GM12878 (cell line): Measurements from ENCODE around the gene SDK2. TPM values are rescaled to one million over a fixed set of nuclear protein-coding genes. Genes with fewer than 3 reads are reported as not detected.

Experiments used
- ATAC-seq: fragments of 200-7000 bp; cut with Tn5 transposase; 3 replicates; pipeline ENCODE4 v1.9.1; 2020; ENCODE audit warnings: mild to moderate bottlenecking, moderate library complexity
- BruUV-seq: library from RNA; stranded (reverse); fragments of 400-500 nt; replicated peaks from 2 replicates; lab custom pipeline; 2021; lab: Mats Ljungman, UMichigan
- CTCF ChIA-PET: fragments of 300-600 bp; sonication (Branson Sonifier 250); formaldehyde crosslinking; extraction: SDS; loops from one replicate; lab custom pipeline; 2021; ENCODE audit warnings: inconsistent platforms; lab: Yijun Ruan, JAX
- POLR2A ChIA-PET: fragments of 350-600 bp; formaldehyde crosslinking; extraction: SDS; loops from one replicate; lab custom pipeline; 2021; ENCODE audit warnings: inconsistent platforms; lab: Charles Lee
- RAD21 ChIA-PET: fragments of 300-600 bp; sonication (Branson Sonifier 250); formaldehyde crosslinking; loops from one replicate; lab custom pipeline; 2023; ENCODE audit warnings: antibody characterized with exemption; ENCODE audit not compliant: unreplicated experiment; lab: Charles Lee
- SMC1A ChIA-PET: fragments of 300-600 bp; sonication (Branson Sonifier 250); formaldehyde crosslinking; loops from one replicate; lab custom pipeline; 2023; ENCODE audit not compliant: unreplicated experiment, uncharacterized antibody; lab: Charles Lee
- DNase-seq: peaks from one replicate; pipeline ENCODE4 v3.0.0-alpha.2; 2011; ENCODE audit warnings: low read depth, low spot score
- FAIRE-seq: peaks from 3 replicates; lab custom pipeline; 2011; peaks lifted over from hg19 to GRCh38; lab: Jason Lieb, UNC
- H2AFZ ChIP-seq: 2 replicates; pipeline ENCODE4 v1.6.0; 2011; ENCODE audit warnings: low read depth, low read length, control low read depth; ENCODE audit not compliant: control insufficient read depth
- H3K27ac ChIP-seq: 2 replicates; pipeline ENCODE4 v1.5.1; 2011; ENCODE audit warnings: control low read depth; ENCODE audit not compliant: control insufficient read depth, insufficient read depth
- H3K27me3 ChIP-seq, 2 experiments: replicated peaks in 1 of 2; 2 replicates each; pipeline versions ENCODE4 v1.6.0 to v1.6.1; 2011; ENCODE audit warnings: low read length in 1 of 2; ENCODE audit not compliant: control insufficient read depth in 2 of 2, insufficient read depth in 2 of 2
- H3K36me3 ChIP-seq, 2 experiments: 2 replicates each; pipeline ENCODE4 v1.5.1; 2011; ENCODE audit warnings: low read length in 1 of 2; ENCODE audit not compliant: control insufficient read depth in 2 of 2, insufficient read depth in 2 of 2
- H3K4me1 ChIP-seq: 2 replicates; pipeline ENCODE4 v1.6.1; 2011; ENCODE audit warnings: mild to moderate bottlenecking, low read length, moderate library complexity, mixed read lengths; ENCODE audit not compliant: control insufficient read depth, insufficient read depth
- H3K4me2 ChIP-seq: 2 replicates; pipeline ENCODE4 v1.6.0; 2011; ENCODE audit warnings: control low read depth; ENCODE audit not compliant: control insufficient read depth, insufficient read depth
- H3K4me3 ChIP-seq: fragments of 200-600 bp; sonication (generic); 2 replicates; pipeline ENCODE4 v1.5.1; 2016
- H3K79me2 ChIP-seq: 2 replicates; pipeline ENCODE4 v1.6.0; 2011; ENCODE audit warnings: low read length; ENCODE audit not compliant: control insufficient read depth, insufficient read depth
- H3K9ac ChIP-seq: 2 replicates; pipeline ENCODE4 v1.8.0; 2011; ENCODE audit warnings: low read length, control low read depth, mixed read lengths; ENCODE audit not compliant: control insufficient read depth, insufficient read depth
- H3K9me3 ChIP-seq: replicated peaks from 3 replicates; pipeline ENCODE4 v1.5.1; 2011; ENCODE audit warnings: mild to moderate bottlenecking, low read length; ENCODE audit not compliant: control insufficient read depth, insufficient read depth
- H4K20me1 ChIP-seq: 2 replicates; pipeline ENCODE4 v1.6.0; 2011; ENCODE audit not compliant: control insufficient read depth, insufficient read depth
- ASH2L ChIP-seq: fragments of 300-600, 200-600 bp; sonication (generic); IDR thresholded peaks from 2 replicates; pipeline ENCODE4 v1.6.1; 2017; ENCODE audit warnings: low read depth, mild to moderate bottlenecking, borderline replicate concordance
- CBX3 ChIP-seq: fragments of 200-600 bp; sonication (generic); IDR thresholded peaks from 2 replicates; pipeline ENCODE4 v1.6.1; 2016; ENCODE audit warnings: low read depth, borderline replicate concordance
- CBX5 ChIP-seq: sonication (generic); IDR thresholded peaks from 2 replicates; pipeline ENCODE4 v1.6.1; 2016; ENCODE audit warnings: low read depth, moderate library complexity, mild to moderate bottlenecking, inconsistent platforms
- ETV6 ChIP-seq, 2 experiments: fragments of 450-650 bp in 1 of 2; IDR thresholded peaks in 1 of 2; conservative IDR thresholded peaks in 1 of 2; 2 replicates each; pipeline ENCODE4 v1.6.1; 2014; ENCODE audit warnings: antibody characterized with exemption in 1 of 2, borderline replicate concordance in 1 of 2, low read depth in 1 of 2, mild to moderate bottlenecking in 1 of 2, moderate library complexity in 1 of 2
- FOXK2 ChIP-seq: fragments of 450-650 bp; IDR thresholded peaks from 2 replicates; pipeline ENCODE4 v1.6.1; 2017; ENCODE audit warnings: mild to moderate bottlenecking, moderate library complexity
- KDM1A ChIP-seq: fragments of 200-600 bp; sonication (generic); IDR thresholded peaks from 2 replicates; pipeline ENCODE4 v1.6.1; 2016; ENCODE audit warnings: borderline replicate concordance
- MEF2B ChIP-seq: fragments of 450-650 bp; IDR thresholded peaks from 2 replicates; pipeline ENCODE4 v1.6.1; 2018; ENCODE audit warnings: mild to moderate bottlenecking, moderate library complexity; ENCODE audit not compliant: partially characterized antibody, poor library complexity, severe bottlenecking
- MYC ChIP-seq: IDR thresholded peaks from 2 replicates; pipeline ENCODE4 v1.6.1; 2011; ENCODE audit warnings: mild to moderate bottlenecking, low read length, moderate library complexity, inconsistent platforms; ENCODE audit not compliant: insufficient read depth, insufficient replicate concordance, insufficient read length, severe bottlenecking
- NR2C2 ChIP-seq: IDR thresholded peaks from 2 replicates; pipeline ENCODE4 v1.6.1; 2011; ENCODE audit warnings: borderline replicate concordance, low read depth; ENCODE audit not compliant: control insufficient read depth, insufficient read length
- RAD21 ChIP-seq: IDR thresholded peaks from 2 replicates; pipeline ENCODE4 v1.6.1; 2011; ENCODE audit warnings: mild to moderate bottlenecking, low read depth, low read length, moderate library complexity; ENCODE audit not compliant: insufficient read depth
- SREBF1 ChIP-seq: IDR thresholded peaks from 2 replicates; pipeline ENCODE4 v1.6.1; 2012; ENCODE audit warnings: mild to moderate bottlenecking, low read length
- TARDBP ChIP-seq: IDR thresholded peaks from 2 replicates; pipeline ENCODE4 v1.6.1; 2016; ENCODE audit warnings: borderline replicate concordance
- ZNF384 ChIP-seq: IDR thresholded peaks from 2 replicates; pipeline ENCODE4 v1.6.1; 2012; ENCODE audit warnings: low read depth, mild to moderate bottlenecking, low read length, improper control_type of control experiment, borderline replicate concordance
- ZNF622 ChIP-seq: fragments of 450-650 bp; IDR thresholded peaks from 2 replicates; pipeline ENCODE4 v1.6.1; 2017; ENCODE audit warnings: mild to moderate bottlenecking, inconsistent platforms
- WGBS: methylation state at CpG from one replicate; pipeline ENCODE4 v1.1.6; 2016; ENCODE audit warnings: low lambda C conversion rate; ENCODE audit not compliant: insufficient replicate concordance, insufficient coverage; ENCODE audit errors: missing lambda C conversion rate; 5-methylcytosine and 5-hydroxymethylcytosine counted together
- in situ Hi-C: fragments of 300-500 bp; cut with MboI; formaldehyde crosslinking; loops from 9 replicates; pipeline ENCODE4 v1.14.3; 2018; ENCODE audit warnings: mixed read lengths
- intact Hi-C: fragments of 100-400 bp; cut with micrococcal nuclease; formaldehyde crosslinking; loops from one replicate; pipeline ENCODE4 v1.14.2; 2022; ENCODE audit not compliant: unreplicated experiment
- polyA plus RNA-seq, 11 experiments: library from polyadenylated mRNA; depleted of rRNA in 4 of 11; unstranded in 6 of 11; stranded (reverse) in 5 of 11; fragments of >200 nt; fragmentation: Nextera tagmentation in 4 of 11; fragmentation: Illumina TruSeq in 1 of 11; extraction: Ambion mirVana in 4 of 11; extraction: Trizol in 1 of 11; gene quantifications; 1 replicate in 1 of 11; 2 replicates in 10 of 11; pipeline versions ENCODE4 v1.2.1 to v1.2.3, GENCODE V29; 2011 to 2016; ENCODE audit warnings: inconsistent platforms in 2 of 11, missing spikeins in 2 of 11, low read depth in 1 of 11
- total RNA-seq, 4 experiments: library from RNA; depleted of rRNA in 3 of 4; stranded (reverse); fragments of >200 nt in 3 of 4; fragmentation: Illumina TruSeq in 1 of 4; extraction: Trizol in 1 of 4; gene quantifications; 2 replicates each; pipeline versions ENCODE4 v1.2.1 to v1.2.3, GENCODE V29; 2013 to 2021
- TF ChIP-seq, protein P1 (sequence below): fragments of 450-650 bp; IDR thresholded peaks from 2 replicates; pipeline ENCODE4 v1.6.1; 2016; ENCODE audit warnings: mild to moderate bottlenecking

SDK2 gene
- total and polyA plus RNA-seq, 10 of the 15 experiments (the other 5 are each of a cell fraction or from before 2014, with no cell fraction given), result 0.03 to 0.08 (median 0.03) TPM; not detected in 7

GRCh38 chr17:73535746-73536145 lies 108.5 kb downstream of the SDK2 start:
- Histone ChIP-seq H3K4me2 (no peak overlapping the region), H3K4me1 (no peaks in the 10 kb centered on the region), H3K79me2 (no peaks in the 10 kb centered on the region), H3K27me3 (no peaks in the 10 kb centered on the region; a peak in 1 of 4 replicates), H3K27ac (no peak overlapping the region), H4K20me1 (no peaks in the 10 kb centered on the region), H3K9ac (no peak overlapping the region), H3K36me3 (no peaks in the 10 kb centered on the region), H3K9me3 (no peaks in the 10 kb centered on the region), H3K4me3 (no peak overlapping the region), H2AFZ (no peak overlapping the region)
- WGBS, result 35% methylated on average over 6 of the region's 6 CpGs
- RAD21 ChIA-PET, result no interaction called here
- BruUV-seq, result no TSS peak
- in situ Hi-C loops, result no loop called here
- TF ChIP-seq ETV6 (conservative IDR thresholded peaks at IDR 0.05 in 1 of 2, IDR thresholded peaks at IDR 0.05 in 1 of 2; ENCODE audit: borderline replicate concordance in 1 of 2, low read depth in 1 of 2) (no peak), KDM1A (no peak), ASH2L (no peak), ZNF622 (no peak)
- POLR2A ChIA-PET, result no interaction called here
- intact Hi-C loops, result no loop called here
- no peak for ATAC-seq
- no peak for DNase-seq
- SMC1A ChIA-PET, result no interaction called here
- CTCF ChIA-PET, result no interaction called here
- no peak for FAIRE-seq

GRCh38 chr17:73534209-73534909 lies 109.9 kb downstream of the SDK2 start:
- Histone ChIP-seq H2AFZ (no peak overlapping the region), H3K36me3 (no peaks in the 10 kb centered on the region), H3K4me2 (no peak overlapping the region), H3K9me3 (no peaks in the 10 kb centered on the region), H3K4me3 (no peak overlapping the region), H3K9ac (no peak overlapping the region), H3K79me2 (no peaks in the 10 kb centered on the region), H3K27me3 (no peaks in the 10 kb centered on the region; a peak in 1 of 4 replicates), H3K27ac (no peak overlapping the region), H4K20me1 (no peaks in the 10 kb centered on the region), H3K4me1 (no peaks in the 10 kb centered on the region)
- ChIA-PET POLR2A (no interaction called here), CTCF (no interaction called here), RAD21 (no interaction called here), SMC1A (no interaction called here)
- TF ChIP-seq SREBF1 (no peak), RAD21 (no peak), CBX5 (no peak), CBX3 (no peak), FOXK2 (no peak), ETV6 (conservative IDR thresholded peaks at IDR 0.05 in 1 of 2, IDR thresholded peaks at IDR 0.05 in 1 of 2; ENCODE audit: borderline replicate concordance in 1 of 2, low read depth in 1 of 2) (no peak), NR2C2 (no peak), ZNF384 (no peak), MYC (no peak), TARDBP (no peak), MEF2B (no peak)
- TF ChIP-seq, protein P1, sequence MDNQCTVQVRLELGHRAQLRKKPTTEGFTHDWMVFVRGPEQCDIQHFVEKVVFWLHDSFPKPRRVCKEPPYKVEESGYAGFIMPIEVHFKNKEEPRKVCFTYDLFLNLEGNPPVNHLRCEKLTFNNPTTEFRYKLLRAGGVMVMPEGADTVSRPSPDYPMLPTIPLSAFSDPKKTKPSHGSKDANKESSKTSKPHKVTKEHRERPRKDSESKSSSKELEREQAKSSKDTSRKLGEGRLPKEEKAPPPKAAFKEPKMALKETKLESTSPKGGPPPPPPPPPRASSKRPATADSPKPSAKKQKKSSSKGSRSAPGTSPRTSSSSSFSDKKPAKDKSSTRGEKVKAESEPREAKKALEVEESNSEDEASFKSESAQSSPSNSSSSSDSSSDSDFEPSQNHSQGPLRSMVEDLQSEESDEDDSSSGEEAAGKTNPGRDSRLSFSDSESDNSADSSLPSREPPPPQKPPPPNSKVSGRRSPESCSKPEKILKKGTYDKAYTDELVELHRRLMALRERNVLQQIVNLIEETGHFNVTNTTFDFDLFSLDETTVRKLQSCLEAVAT, result no peak
- no peak for FAIRE-seq
- in situ Hi-C loops (no loop called here), intact Hi-C loops (no loop called here)
- WGBS, result 50% methylated on average over 15 of the region's 15 CpGs
- DNase-seq, result no peak
- ATAC-seq, result no peak
- no TSS peak for BruUV-seq
